Fibroblast of the conjunctiva (primary cell): ENCODE data around the gene GABBR1.

Source experiments
- DNase-seq: peaks from one replicate; pipeline ENCODE4 v3.0.0-alpha.2; 2010; ENCODE audit warnings: low read depth

The GABBR1 gene

DNA sequence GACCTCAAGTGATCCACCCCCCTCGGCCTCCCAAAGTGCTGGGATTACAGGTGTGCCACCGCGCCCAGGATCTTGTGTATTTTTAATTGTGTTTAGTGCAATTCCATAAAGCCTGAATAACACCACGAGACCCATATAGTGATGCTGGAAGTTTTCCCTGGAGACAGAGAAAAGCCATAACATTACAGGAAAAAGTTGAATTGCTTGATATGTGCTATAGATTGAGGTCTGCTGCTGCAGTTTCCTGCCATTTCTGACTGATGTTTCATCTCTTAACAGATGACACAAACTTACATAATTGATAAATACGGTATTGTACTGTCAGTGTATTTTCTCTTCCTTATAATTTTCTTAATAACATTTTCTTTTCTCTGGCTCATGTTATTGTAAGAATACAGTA is 66.1 kb downstream of the GABBR1 start:
- no peak for DNase-seq

DNA sequence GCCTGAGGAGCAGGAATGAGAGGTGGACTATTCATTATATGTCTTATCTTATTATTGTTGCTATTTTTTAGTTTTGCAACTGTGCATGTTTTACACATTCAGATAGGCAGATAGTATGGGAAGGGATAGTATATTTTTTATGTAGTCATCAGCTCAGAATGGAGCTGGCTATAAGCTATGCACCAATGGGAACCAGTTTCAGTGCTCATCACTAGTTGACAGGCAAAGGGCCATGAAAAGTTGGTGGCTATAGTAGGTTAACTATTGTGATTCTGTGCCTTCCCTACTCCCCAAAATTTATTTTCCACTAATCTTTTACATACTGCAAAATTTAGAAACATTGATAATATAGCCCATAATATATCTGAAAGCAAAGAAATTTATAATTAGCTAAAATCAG is 68.1 kb downstream of the GABBR1 start:
- no peak for DNase-seq

DNA sequence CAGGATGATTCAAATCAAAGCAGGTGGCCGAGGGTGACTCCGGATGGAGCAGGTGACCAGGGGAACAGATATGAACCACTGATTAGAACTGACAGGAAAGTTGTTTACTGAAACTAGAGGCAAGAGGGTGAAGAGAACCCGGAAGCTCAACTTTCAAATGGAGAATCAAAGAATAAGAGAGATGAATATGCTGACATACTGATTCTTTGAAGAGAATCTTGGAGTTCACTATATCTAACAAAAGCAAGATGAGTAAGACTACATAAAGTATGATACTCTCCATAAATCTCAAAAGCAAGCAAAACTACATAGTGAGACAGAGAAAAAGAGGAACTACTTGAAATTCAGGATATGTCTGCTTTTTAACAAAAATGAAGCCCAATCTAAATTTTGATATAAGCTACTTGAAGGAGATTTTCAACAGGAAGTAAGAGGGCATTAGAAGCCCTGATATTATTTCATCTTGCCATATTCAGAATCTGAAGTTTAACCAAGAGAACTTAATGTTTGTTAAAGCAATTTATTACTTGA is 69.5 kb downstream of the GABBR1 start:
- DNase-seq, result no peak

DNA sequence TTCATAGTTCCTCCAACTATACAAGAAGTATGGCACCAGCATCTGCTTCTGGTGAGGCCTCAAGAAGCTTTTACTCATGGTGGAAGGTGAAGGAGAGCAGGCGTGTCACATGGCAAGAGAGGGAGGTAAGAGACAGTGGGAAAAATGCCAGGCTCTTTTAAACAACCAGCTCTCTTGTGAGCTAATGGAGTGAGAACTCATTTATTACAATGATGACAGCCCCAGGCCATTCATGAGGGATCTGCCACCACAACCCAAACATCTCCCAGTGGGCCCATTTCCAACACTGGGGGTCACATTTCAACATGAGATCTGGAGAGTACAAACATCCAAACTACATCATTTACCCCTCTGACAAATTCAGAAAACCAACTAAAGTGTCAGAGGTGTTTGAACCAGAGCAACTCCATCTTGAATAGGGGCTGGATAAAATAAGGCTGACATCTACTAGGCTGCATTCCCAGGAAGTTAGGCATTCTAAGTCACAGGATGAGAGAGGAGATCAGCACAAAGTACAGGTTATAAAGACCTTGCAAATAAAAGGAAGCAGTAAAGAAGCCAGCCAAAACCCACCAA is 71.3 kb downstream of the GABBR1 start:
- no peak for DNase-seq

DNA sequence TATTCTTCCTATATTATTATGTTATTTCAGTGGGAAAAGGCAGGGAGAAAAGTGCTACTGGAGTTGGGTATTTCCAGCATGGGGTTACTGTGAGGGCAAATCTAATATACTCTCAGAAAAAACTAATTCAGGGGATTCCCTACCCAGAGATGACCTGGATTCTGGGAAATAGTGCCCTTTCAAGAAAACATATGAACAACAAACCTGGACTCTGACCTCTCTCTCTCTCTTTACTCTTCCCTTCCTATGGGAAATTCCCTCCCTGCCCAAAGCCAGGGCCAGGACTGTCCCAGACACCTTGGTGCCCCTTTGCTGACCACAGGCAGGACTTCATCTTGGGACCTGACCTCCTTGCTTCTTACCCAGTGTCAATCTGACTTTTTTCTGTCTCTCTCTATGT is 71.9 kb downstream of the GABBR1 start:
- no peak for DNase-seq

DNA sequence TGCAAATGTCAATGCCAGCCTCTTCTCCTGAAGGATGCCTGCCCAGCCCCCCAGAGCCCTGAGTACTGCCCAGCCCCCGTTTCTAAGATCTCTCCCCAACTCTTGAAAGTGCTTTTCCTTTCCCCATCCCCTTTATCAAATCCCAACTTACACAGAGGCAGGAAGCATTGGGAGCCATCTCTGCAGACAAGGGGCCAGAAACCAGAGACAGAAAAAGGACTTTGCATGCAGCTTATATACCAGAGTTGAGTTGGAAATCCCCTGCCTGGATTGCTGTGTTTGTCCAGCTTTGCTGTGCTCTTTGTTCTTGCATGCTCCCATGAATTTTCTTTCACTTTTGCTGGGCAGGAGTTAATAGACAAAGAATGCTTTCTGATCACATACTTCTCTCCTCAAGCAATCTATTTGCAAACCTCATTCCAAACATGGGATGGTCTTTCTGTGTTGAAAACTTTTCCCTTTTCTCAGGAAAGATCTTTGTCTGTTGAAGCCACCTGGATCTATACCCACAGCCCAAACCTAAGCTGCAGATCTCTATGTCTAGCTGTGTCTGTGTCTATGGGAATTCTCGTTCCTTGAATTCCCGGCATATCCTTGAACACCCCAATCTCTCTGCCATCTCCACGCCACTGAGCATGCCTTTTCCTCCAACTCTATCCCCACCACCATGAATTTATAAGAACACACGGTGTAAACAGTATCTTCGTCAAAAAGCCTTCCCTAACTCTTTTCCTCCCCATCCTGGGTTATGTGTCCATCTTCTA is 73.3 kb downstream of the GABBR1 start, which contains the start of gene UBD:
Gene UBD, minus strand, starts transcription at position 209 of the 764 bp plus-strand sequence. Its CDS starts 31 bp downstream, at position 178.
- DNase-seq, result no peak

DNA sequence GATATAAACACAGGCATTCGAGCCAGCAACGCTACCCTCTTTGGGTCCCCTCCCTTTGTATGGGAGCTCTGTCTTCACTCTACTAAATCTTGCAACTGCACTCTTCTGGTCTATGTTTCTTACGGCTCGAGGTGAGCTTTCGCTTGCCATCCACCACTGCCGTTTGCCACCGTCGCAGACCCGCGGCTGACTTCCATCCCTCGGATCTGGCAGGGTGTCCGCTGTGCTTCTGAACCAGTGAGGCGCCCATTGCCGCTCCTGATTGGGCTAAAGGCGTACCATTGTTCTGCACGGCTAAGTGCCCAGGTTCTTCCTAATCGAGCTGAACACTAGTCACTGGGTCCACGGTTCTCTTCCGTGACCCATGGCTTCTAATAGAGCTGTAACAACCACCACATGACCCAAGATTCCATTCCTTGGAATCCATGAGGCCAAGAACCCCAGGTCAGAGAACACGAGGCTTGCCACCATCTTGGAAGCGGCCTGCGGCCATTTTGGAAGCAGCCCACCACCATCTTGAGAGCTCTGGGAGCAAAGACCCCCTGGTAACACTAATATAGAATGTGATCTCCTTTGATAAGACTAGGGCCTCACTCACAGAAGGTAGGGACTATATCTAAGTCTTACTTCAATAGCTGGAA is 74.4 kb downstream of the GABBR1 start:
- DNase-seq, result no peak

DNA sequence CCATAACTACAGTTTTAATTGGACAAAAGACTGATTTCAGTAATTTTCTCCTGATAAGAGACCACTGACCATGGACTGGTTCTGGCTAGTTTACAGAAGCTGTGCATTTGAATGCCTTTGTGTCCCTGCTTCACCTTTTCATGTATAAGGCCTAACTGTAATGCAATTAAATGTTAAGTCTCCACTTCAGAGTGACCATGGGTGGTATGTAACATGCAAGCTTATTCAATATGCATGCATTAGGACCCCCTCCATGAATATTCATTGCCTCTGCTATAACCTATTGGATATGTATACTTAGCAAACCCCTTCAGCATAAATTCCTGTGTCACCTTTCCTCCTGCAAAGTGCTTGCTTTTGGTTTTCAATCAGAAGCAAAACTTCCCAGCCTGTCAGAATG is 75.7 kb downstream of the GABBR1 start:
- DNase-seq, result no peak

DNA sequence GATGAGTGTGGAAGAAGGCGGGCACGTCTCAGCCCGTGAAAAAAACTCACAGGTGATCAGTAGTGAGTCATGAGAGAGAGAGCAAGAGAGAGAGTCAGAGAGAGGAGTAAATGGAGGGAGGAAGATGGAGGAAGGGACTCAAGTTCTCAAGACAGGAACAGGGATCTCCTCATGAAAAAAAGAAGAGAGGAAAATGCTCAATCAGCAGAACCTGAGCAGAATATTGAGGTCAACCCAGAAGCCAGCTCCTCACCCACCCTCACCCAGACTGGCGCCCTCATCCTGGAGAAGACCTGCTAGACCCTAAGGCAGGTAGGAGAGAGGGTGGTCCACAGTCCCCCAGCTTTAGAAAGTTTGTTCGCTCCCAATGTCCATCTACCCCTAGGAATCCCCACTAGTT is 78.2 kb downstream of the GABBR1 start:
- DNase-seq, result no peak

DNA sequence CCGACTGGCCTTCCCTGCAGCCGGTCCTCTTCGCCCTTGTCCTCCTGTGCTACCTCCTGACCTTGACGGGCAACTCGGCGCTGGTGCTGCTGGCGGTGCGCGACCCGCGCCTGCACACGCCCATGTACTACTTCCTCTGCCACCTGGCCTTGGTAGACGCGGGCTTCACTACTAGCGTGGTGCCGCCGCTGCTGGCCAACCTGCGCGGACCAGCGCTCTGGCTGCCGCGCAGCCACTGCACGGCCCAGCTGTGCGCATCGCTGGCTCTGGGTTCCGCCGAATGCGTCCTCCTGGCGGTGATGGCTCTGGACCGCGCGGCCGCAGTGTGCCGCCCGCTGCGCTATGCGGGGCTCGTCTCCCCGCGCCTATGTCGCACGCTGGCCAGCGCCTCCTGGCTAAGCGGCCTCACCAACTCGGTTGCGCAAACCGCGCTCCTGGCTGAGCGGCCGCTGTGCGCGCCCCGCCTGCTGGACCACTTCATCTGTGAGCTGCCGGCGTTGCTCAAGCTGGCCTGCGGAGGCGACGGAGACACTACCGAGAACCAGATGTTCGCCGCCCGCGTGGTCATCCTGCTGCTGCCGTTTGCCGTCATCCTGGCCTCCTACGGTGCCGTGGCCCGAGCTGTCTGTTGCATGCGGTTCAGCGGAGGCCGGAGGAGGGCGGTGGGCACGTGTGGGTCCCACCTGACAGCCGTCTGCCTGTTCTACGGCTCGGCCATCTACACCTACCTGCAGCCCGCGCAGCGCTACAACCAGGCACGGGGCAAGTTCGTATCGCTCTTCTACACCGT is 79.5 kb downstream of the GABBR1 start:
- DNase-seq, result peak; percentile 8

DNA sequence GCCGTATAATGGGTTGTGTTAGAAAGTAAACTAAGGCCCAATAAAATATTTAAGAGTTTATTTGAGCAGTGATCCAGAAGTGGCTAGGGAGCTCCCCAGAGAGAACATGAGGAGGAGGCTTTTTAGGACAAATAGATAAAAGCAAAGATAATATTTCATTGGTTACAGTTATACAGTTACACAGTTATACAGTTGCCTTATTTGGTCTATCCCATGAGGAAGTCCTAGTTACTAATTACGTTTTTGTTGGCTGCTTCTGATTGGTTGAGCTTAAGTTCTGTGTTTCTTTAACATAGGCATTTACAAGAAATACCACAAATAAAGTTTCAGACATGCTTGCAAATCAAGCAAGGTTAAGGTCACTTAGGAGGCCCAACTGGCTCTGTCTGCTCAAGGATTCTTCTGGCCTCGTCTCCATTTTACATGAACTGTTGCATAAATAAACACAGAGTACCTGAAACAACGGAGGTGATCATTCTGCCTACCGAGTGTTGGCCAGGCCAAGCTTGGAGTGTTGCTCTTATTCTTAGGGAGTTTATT is 80.4 kb downstream of the GABBR1 start:
- DNase-seq, result peak; percentile 40

DNA sequence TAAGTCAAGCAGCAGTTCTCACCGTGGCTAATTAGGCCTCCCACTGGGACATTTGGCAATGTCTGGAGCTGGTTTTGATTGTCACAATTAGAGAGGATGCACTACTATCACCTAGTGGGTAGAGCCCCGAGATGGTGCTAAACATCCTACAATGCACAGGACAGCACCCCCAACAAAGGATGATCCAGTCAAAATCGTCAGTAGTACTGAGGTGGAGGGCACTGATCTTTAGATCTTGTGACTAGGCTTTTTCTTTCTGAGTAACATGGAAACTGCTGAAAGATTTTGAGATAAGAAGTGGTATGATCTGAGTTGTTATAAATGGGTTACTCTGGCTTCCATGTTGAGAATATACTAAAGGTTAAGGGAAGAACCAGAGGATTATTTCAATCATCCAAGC is 85.4 kb downstream of the GABBR1 start:
- no peak for DNase-seq

DNA sequence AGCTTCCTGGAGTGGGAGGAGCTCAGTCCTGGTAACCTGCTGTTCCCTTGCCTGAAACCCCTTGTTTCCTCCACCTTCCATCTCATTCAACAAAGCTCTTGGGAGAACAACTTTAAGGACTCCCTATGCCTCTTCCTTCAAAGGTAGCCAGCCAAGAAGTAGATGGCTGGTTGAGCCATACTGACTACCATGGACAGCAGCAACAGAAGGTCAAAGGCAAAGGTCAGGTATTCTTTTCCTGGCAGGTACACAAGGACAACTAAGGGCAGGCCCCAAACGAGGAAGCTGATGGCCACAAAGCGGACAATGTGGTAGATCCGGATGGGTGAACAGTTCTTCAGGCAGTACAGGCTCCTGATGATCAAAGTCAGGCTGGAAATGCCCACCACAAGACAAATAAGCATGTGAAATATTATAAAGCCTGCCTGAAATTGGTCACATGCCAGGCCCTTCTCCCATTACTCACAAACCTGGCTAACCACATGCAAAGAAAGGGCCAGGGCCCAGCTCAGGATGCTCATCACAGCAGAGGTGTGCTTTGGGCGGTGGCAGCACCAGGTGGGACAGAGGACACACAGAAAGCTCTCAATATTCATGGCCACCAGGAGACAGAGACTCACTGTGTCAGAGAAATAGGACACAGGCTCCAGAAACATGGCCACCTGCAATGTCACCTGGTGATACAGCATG is 95.1 kb downstream of the GABBR1 start:
- no peak for DNase-seq

DNA sequence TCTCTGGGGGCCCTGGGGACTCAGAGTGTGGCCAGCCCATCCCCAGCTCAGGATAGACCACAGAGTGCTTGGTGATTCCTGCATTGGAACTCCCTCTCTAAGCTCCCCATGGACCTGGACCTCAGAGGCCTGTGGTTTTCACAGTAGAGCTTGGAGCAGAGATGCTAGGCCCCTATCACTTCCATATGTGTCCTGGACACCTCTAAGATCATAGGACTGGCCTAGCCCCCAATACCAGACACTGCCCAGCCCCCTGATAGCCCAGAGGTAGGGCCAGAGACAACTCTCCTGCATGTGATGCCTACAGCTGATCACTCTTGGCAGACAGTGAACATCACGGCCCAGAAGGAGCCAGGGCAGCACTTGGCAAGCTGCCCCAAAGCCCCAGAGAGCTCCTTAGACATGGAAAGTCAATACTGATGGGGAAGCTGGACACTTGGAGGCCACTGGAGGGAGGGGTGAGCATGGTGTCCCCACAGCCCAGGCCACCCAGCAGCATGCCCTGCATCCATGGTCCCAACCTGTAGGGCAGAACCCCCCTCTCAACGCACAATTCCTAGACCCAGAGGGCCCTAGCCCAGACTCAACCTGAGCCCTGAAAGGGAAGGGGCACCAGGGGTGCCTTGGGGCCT is 100.5 kb downstream of the GABBR1 start:
- DNase-seq, result no peak

DNA sequence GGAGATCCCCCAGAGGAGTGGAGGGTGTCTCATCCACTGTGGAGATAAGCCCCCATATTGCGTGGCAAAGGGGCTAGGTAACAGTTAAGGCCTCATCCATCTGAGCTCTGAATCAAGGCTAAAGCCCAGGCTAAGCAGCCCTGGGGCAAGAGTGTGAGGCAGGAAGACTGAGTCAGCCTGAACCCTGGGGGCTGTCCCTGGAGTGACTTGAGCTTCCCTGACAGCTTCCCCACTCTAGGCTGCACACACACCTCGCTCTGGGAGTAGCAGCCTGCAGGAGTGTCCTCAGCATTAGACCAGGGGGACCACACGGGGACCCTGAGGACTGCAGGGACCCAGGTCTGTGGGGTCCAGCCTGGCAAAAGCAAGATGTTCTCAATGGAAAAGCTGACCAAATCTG is 101.3 kb downstream of the GABBR1 start:
- no peak for DNase-seq

DNA sequence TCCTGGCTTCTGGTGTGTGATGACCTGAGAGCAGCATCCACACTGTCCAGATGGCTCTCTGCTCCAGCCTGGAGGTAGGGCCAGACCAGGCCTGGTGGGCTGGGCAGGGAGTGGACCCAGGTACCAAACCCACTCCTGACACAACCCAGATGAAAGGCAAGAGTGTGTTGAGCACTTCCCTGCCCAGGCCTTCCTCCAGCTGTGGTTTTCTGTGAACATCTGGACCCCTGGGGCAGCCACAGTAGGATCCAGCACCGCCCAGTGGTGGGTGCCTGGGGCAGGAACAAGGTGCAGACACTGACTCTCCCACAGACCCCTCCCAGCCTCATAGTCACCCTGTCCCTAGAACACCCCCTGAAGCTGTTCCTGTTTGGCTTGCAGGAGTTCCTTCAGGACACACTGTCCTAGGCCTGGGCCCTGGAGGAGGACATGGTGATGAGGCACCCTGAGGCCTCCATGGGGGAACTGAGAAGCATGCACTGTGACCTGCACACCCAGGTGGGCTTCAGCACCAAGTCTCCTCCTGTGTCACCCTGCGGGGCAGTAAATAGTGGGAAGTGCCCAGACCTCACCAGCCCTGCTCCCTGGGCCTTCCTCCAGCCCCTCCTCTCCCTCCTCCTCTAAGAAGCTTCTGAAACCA is 102.2 kb downstream of the GABBR1 start:
- DNase-seq, result no peak

DNA sequence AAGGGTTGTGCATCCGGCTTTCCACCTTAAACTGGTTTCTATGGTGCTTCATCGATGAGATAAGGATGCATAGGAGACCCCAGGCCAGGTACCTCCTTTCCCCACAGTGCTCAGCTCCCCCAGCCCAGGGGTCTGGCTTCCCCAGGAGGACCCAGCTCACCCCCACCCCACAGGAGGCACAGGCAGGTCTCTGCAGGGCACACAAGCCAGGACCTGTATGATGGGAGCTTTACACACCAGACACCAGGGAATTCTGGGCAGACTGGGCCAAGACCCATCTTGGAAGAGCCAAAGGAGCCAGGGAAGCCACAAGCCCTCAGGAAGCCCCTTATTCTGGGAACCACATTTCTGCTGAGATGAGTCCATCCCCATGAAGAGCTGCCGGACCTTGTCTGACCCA is 103.0 kb downstream of the GABBR1 start:
- DNase-seq, result no peak

DNA sequence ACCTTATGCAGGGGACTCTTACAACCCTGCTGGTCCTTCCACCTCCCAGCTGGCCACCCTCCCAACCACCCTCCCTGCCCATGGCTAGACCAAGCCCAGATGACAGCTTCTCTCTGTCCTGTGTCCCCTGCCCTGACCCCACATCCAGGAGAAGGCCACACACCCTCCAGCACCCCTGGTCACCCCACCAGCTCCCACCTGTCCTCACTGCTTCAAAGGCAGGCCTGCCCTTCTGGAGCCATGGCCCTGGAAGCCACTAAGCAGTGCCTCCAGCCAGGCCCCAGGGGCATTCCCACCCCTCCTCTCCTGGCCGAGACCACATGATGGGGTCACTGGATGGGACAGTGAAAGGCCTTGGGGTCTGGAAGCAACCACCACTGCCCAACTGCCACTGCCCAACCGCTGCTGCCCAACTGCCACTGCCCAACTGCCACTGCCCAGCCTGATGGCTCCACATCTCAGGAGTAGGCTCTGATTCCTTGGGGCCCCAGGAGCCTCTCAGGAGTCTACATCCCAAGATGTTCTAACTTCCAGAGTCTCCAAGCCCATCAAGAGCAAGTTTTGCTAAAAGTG is 103.9 kb downstream of the GABBR1 start:
- no peak for DNase-seq

DNA sequence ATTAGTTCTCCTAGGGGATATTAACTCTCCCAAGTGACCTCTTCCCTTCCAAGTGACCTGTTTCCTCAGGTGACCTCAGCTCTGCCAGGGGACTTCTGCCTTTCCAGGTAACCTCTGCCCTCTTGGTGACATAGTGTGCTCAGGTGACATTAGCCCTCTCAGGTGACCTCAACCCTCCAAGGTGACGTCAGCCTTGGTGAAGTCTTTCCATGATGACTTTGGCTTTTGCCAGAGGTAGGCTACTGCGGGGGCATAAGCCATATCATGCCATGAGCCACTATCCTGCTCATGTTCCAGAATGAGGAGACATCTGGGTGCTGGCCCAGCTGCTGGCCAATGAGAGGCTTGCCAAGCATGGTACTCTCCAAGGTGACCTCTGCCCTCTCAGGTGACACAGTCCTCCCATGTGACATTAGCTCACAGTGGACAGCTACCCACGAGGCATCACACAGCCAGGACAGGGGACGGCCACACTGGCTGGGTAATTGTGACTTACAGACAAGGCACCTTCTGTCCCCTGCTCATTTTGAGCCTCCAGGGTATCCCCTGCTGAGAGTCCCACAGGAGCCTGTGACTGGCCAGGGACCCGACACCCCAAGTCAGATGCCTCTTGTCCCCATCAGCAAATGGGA is 104.6 kb downstream of the GABBR1 start:
- DNase-seq, result no peak

DNA sequence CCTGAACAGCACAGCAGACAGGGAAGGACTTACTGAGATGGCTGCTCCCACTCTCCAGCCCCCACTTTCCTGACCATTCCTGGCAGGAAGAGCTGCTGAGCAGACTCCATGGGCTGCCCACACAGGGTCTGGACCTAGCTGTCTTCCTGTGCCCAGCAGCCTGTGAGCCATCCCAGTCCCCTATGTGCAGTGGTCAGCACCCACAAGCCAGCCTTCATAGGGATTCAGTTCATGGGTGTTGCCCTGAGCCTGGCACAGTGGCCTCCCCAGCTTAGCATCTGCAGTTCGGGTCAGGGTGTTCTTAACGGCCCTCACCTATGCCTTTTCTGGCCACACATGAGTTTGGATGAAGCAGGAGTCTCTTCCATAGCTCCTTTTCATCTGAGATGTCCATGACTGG is 105.4 kb downstream of the GABBR1 start:
- no peak for DNase-seq
